Mucosa of descending colon (tissue), 3 donors: ENCODE data around the gene ACY1. TPM values are rescaled to one million over a fixed set of nuclear protein-coding genes. Genes with fewer than 3 reads are reported as not detected.

ENCODE experiments used
- ATAC-seq: fragments of 200-7000 bp; cut with Tn5 transposase; one replicate; pipeline ENCODE4 v1.9.1; 2020; ENCODE audit warnings: mild to moderate bottlenecking, moderate library complexity
- DNase-seq, 3 donors: peaks; one replicate each; pipeline ENCODE4 v3.0.0-alpha.2; 2020
- H3K36me3 ChIP-seq: fragments of 200-600 bp; one replicate; pipeline ENCODE4 v1.8.0; 2021; ENCODE audit warnings: low read depth, mild to moderate bottlenecking
- H3K4me1 ChIP-seq: fragments of 200-600 bp; one replicate; pipeline ENCODE4 v1.8.0; 2021; ENCODE audit warnings: low read depth, mild to moderate bottlenecking
- H3K4me3 ChIP-seq: fragments of 200-600 bp; one replicate; pipeline ENCODE4 v1.8.0; 2021; ENCODE audit warnings: mild to moderate bottlenecking
- H3K9me3 ChIP-seq: fragments of 200-600 bp; one replicate; pipeline ENCODE4 v1.8.0; 2021; ENCODE audit warnings: mild to moderate bottlenecking
- CTCF ChIP-seq: fragments of 200-600 bp; IDR thresholded peaks from one replicate; pipeline ENCODE4 v1.8.0; 2022; ENCODE audit warnings: antibody characterized with exemption, mild to moderate bottlenecking
- intact Hi-C, 2 donors: fragments of 100-400 bp; cut with DNase I in 1 of 2; cut with micrococcal nuclease in 1 of 2; formaldehyde crosslinking; loops; one replicate each; pipeline versions ENCODE4 v1.11.0 to v1.11.1; 2022; cut with DNase I, micrococcal nuclease
- total RNA-seq, 3 donors: library from RNA; stranded (reverse); fragmentation: NEBNext Ultra II Directional in 2 of 3; extraction: Animal tissue kit (Norgen Biotek cat#: 25700) in 2 of 3; gene quantifications; one replicate each; pipeline versions ENCODE4 v1.2.1 to v1.2.4, GENCODE V29; 2021 to 2023
- donor health status: DM: no; HTN: no; CAD: no; lungs with moderate emphysema.
- donor health status: DM: no; HTN: no; CAD: no.
- donor health status: DM: no; HTN: yes; CAD: no.

Gene ACY1
- total RNA-seq, 3 donors from 2014 or later, result 79.9 to 180 (median 133) TPM

GRCh38 chr3:51963951-51964451 lies 19.3 kb upstream of the ACY1 start:
- intact Hi-C loops, result no loop called here
- DNase-seq (peak in 2 of 3 donors; percentile 31 to 46), ATAC-seq (no peak)
- Histone ChIP-seq H3K4me3 (no peak overlapping the region), H3K36me3 (no peaks in the 10 kb centered on the region), H3K9me3 (no peaks in the 10 kb centered on the region), H3K4me1 (peaks cover 11% of the 10 kb centered on the region)
- no peak for TF ChIP-seq CTCF

GRCh38 chr3:51964521-51964920 lies 18.8 kb upstream of the ACY1 start:
- H3K4me1 ChIP-seq, result peaks cover 11% of the 10 kb centered on the region
- ATAC-seq, result no peak

GRCh38 chr3:51966016-51966415 lies 17.3 kb upstream of the ACY1 start:
- Histone ChIP-seq H3K4me1 (peaks cover 11% of the 10 kb centered on the region), H3K4me3 (no peak overlapping the region), H3K9me3 (no peaks in the 10 kb centered on the region), H3K36me3 (no peaks in the 10 kb centered on the region)
- peak in 2 of 3 donors; percentile 23 to 45 for DNase-seq
- intact Hi-C loops, result no loop called here
- no peak for ATAC-seq
- no peak for TF ChIP-seq CTCF

More at GRCh38 chr3:51964521-51964920, 18.8 kb upstream of the ACY1 start:
- TF ChIP-seq CTCF, result no peak
- Histone ChIP-seq H3K9me3 (no peaks in the 10 kb centered on the region), H3K4me3 (no peak overlapping the region), H3K36me3 (no peaks in the 10 kb centered on the region)
- intact Hi-C loops, result no loop called here
- peak in 1 of 3 donors; percentile 37 for DNase-seq

GRCh38 chr3:51966486-51966885 lies 16.8 kb upstream of the ACY1 start:
- no peaks in the 10 kb centered on the region for H3K36me3 ChIP-seq
- ATAC-seq, result no peak

GRCh38 chr3:51966922-51967383 lies 16.4 kb upstream of the ACY1 start:
- DNase-seq (peak in 1 of 3 donors; percentile 70), ATAC-seq (peak; percentile 67)
- Histone ChIP-seq H3K4me3 (peak overlapping the region; percentile 32), H3K36me3 (no peaks in the 10 kb centered on the region), H3K9me3 (no peaks in the 10 kb centered on the region), H3K4me1 (peaks cover 11% of the 10 kb centered on the region)
- intact Hi-C loops, result no loop called here
- no peak for TF ChIP-seq CTCF

More at GRCh38 chr3:51966486-51966885, 16.8 kb upstream of the ACY1 start:
- intact Hi-C loops, result no loop called here
- DNase-seq, result peak in 2 of 3 donors; percentile 45 to 61
- peak overlapping the region; percentile 32 for H3K4me3 ChIP-seq
- peaks cover 11% of the 10 kb centered on the region for H3K4me1 ChIP-seq
- no peak for TF ChIP-seq CTCF
- H3K9me3 ChIP-seq, result no peaks in the 10 kb centered on the region
